GM12874 (cell line): ENCODE results near the gene PEX14.

Experiments
- CTCF ChIP-seq: IDR thresholded peaks from 2 replicates; pipeline ENCODE4 v1.5.1; 2011; ENCODE audit warnings: low read depth, mild to moderate bottlenecking, control low read depth, low read length, moderate library complexity; ENCODE audit not compliant: insufficient read depth

The PEX14 gene

GRCh38 chr1:10671622-10672342 is 197.0 kb downstream of the PEX14 start:
- no peak for TF ChIP-seq CTCF

GRCh38 chr1:10672343-10673050 is 197.7 kb downstream of the PEX14 start:
- no peak for TF ChIP-seq CTCF

GRCh38 chr1:10673109-10673711 is 198.5 kb downstream of the PEX14 start:
- TF ChIP-seq CTCF: no peak

GRCh38 chr1:10674222-10674621 is 199.5 kb downstream of the PEX14 start:
- TF ChIP-seq CTCF: no peak

GRCh38 chr1:10674700-10675609 is 200.2 kb downstream of the PEX14 start:
- TF ChIP-seq CTCF: no peak

- no peak for TF ChIP-seq CTCF
Measured at GRCh38 chr1:10675813-10676212, 201.1 kb downstream of the PEX14 start.
